ENCODE measurements around the gene ZBTB42.

Gene ZBTB42

DNA sequence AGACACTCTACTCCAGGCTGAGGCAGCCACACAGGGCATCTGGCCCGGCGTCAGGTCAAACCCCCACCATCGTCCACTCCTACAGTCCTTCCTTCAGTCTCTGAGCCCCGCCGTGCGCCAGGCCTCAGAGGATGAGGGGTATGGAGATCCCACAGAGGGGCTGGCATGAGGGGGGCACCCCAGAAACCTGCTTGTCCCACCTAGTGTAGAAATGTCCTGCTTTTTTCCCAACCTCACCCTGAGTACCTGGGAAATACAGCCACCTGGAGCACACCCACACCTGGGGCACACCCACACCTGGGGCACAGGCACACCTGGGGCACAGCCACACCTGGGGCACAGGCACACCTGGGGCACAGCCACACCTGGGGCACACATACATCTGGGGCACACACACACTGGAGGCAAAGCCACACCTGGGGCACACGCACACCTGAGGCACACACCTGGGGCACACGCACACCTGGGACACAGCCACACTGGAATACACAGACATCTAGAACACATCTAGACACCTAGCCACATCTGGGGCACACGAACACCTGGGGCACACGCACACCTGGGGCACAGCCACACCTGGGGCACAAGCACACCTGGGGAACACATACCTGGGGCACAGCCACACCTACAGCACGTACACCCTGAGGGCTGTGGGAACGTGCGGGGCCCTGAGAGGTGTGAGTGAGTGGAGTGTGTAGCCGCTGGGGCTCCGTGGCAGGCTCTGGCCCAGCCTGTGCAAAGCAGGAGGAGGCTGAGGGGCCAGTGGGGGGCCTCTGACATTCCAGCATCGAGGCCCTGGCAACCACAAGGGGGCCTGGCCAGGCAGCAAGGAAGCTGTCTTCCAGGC lies 23.7 kb upstream of the ZBTB42 start:
- TF ChIP-seq, protein P1, sequence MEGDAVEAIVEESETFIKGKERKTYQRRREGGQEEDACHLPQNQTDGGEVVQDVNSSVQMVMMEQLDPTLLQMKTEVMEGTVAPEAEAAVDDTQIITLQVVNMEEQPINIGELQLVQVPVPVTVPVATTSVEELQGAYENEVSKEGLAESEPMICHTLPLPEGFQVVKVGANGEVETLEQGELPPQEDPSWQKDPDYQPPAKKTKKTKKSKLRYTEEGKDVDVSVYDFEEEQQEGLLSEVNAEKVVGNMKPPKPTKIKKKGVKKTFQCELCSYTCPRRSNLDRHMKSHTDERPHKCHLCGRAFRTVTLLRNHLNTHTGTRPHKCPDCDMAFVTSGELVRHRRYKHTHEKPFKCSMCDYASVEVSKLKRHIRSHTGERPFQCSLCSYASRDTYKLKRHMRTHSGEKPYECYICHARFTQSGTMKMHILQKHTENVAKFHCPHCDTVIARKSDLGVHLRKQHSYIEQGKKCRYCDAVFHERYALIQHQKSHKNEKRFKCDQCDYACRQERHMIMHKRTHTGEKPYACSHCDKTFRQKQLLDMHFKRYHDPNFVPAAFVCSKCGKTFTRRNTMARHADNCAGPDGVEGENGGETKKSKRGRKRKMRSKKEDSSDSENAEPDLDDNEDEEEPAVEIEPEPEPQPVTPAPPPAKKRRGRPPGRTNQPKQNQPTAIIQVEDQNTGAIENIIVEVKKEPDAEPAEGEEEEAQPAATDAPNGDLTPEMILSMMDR (IDR thresholded peaks at IDR 0.05): no peak

DNA sequence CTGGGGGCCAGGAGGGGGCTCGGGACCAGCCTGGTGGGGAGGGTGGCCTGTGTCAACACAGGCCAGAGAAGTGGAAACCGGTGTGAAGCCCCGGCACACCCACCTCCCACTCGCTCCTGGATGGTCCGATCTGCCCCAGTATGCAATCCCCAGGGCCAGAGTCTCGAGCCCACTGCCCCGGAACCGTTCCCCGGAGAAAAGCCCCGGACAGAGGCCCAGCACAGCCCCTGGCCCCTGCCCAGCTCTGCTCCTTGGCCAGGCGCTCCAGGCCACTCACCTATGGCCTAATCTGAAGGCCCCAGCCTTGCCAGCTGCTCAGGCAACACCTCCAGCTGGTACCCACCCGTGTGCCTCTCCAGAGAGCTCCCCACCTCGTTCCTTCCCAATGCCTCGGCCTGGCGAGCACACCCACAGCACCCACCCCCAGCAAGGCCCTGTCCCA lies 23.1 kb upstream of the ZBTB42 start:
- TF ChIP-seq, protein P1 (IDR thresholded peaks at IDR 0.05): no peak

DNA sequence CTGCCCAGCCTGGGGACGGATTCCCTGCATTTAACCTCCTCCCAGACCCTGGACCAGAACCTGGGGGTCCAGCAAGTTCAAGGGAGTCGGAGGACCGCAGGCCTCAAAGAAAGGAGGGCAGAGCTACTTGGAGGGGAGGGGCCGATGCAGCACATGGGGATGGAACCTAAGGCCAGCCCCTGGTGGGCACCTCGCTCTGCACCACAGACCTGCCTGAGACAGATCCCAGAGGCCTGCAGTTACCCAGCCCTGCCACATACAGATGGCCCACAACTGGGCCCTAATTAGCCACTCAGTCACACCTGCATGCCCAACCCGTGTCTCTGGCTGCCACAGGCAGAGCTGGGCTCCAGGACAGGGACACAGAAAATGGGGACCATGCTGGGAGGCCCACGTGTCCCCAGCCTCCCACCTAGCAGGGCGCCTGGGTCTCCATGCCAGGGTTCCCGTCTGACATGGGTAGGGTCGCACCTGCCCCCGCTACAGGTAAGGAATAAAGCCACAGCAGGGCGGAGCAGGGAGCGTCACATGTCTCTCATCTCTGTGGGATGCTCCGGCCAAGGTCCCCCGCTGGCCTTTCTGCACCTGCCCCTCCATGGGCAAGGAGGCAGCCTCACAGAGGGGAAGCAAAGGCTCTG lies 22.1 kb upstream of the ZBTB42 start:
- TF ChIP-seq, protein P1 (IDR thresholded peaks at IDR 0.05): no peak

DNA sequence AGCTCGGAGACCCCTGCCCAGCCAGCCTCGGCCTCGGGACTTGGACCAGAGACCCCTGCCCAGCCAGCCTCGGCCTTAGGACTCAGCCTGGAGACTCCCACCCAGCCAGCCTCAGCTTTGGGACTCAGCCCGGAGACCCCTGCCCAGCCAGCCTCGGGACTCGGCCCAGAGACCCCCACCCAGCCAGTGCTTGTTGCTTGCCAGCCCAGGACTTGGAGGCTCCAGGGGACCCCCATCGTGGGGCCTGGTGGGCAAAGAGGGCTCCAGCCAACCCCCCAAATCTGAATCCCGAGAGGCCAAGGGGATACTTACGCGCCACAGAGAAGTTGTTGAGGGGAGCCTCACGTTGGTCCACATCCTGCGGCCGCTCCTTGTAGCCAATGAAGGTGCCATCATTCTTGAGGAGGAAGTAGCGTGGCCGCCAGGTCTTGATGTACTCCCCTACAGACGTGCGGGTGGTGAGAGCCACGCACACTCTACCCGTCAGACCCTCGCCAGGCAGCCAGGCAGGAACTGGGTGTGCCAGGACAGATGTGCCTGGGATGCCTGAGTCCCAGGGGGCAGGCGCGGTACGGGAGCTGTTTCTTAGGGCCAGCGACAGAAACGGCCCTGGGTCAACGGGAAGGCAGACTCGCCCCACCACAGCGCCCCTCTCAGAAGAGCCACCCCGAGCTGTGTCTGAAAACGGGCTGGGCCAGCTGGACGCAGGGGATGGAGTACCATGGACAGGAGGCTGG lies 21.0 kb upstream of the ZBTB42 start:
- TF ChIP-seq, protein P1 (IDR thresholded peaks at IDR 0.05): no peak

DNA sequence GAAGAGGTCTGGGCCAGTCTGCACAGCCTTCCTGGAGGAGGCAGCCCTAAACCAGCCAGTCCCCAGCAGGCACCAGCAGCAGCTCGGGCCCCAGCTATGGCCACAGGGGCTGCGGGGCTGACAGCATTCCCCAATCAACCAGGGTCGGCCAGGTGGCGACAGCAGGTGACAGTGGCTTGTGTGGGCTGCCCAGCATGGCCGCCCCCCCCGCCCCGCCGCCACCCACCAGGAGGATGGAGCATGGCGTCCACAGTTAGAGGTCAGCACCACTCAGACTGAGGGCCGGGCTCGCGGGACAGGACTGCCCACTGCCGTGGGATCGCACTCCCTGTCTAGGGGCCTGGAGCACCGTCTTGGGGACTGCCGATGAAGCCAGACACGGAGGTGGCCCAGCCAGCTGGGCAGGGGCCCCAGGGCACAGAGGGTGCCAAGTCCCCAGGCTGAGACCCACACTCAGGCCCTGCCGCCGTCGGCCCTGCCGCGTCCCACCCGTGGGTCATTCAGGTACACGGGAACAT lies 20.3 kb upstream of the ZBTB42 start:
- TF ChIP-seq, protein P1 (IDR thresholded peaks at IDR 0.05): no peak

DNA sequence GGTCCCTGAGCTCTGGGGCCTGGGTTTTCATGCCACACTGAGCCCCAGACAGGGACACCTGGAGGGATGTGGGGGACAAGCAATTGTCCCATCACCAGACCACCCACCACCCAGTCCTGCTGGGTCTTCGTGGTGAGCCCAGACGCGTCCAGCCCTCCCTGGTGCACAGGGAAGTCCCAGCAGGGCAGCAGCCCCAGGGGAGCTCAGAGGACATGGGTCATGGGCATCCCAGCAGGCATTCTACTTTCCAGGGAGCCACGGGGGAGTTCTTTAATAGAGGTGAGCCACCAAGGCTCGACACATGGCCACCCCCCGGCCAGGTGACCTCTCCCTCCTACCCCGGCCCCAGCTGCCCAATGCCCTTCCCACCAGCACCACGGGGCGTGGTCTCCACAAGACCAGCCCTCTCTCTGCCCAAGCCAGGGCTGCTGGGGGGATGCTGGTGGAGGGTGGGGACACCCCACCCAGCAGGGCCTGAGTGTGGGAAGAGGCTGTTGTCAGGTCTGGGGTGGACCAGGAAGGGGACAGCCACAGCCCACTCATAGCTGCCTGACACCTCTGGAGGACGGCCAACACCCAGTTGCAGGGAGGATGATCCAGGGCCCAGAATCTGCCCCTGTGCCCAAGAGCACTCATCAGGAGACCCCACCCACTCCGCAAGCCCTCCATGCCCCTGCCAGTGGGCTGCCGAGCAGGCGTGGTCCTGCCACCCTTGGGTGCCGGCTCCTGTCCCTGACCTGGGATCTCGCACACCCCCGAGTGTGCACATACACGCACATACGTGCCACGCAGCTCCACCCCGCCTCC lies 19.4 kb upstream of the ZBTB42 start:
- TF ChIP-seq, protein P1 (IDR thresholded peaks at IDR 0.05): no peak

Data from LNCAP (cell line).